Measurements from ENCODE around the gene CENPA.
"Not testable (repeated sequence)": the region's sequence is repeated elsewhere in the genome, so short reads cannot be mapped to it uniquely, and the experiment has no call there.

CENPA gene

DNA sequence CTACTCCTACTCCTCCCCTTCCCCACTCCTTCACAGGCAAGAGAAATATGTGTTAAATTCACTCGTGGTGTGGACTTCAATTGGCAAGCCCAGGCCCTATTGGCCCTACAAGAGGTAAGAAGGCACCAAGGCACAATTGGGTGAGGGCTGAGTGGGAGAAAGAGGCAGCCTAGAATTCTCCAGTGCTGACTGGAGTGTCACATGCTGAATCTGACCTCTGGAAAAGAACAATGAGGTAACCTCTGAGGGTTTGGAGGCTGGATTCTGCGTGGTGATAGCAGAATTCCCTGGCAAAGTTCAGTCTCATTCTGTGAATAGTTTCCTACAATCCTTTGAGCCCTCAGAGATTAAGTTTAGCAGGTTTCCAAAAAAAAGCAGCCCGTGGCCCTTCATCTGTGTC, 6.9 kb downstream of the CENPA start:
- no peak for DNase-seq (ENCODE audit: low read depth, low spot score)

DNA sequence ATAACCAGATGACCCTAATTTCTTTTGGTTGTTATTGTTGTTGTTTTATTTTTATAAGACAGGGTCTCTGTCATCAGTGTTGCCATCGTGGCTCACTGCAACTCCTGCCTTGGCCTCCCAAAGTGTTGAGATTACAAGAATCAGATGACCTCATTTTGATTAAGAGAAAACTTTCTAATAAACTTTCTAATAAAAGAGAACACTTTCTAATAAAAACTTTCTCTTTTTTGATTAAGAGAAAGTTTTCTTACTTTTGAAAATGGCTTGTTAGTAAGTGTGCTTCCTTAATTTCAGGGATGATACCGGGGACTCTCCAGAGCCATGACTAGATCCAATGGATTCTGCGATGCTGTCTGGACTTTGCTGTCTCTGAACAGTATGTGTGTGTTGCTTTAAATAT, 7.7 kb downstream of the CENPA start:
- DNase-seq (ENCODE audit: low read depth, low spot score), result no peak

DNA sequence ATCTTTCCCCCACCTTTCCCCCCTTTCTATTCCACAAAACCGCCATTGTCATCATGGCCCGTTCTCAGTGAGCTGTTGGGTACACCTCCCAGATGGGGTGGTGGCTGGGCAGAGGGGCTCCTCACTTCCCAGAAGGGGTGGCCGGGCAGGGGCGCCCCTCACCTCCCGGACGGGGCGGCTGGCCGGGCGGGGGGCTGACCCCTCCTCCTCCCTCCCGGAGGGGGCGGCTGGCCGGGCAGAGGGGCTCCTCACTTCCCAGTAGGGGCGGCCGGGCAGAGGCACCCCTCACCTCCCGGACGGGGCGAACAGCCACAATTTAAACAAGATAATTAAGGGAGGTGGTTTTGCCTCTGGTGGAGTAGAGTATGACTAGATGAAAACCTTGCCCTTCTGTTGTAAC, 9.3 kb downstream of the CENPA start:
- DNase-seq (ENCODE audit: low read depth, low spot score), result not testable (repeated sequence)

DNA sequence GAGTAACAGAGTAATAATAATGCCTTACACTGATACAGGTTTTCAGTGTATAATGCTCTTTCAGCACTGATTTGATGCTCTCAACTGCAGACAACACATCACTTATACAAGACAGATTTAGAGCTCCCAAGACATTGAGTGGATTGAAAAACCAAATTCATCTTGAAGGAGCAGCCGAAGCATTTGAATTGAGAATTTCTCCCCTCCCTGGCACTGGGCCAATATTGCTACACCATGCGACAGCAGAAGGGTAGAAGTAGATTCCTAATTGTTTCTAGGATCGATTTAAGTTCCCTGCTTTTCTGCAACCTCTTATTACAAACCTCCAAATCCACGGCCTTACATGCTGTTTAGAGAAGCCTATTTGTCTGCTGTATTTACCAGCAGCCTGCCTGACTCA, 15.5 kb downstream of the CENPA start:
- no peak for DNase-seq (ENCODE audit: low read depth, low spot score)

DNA sequence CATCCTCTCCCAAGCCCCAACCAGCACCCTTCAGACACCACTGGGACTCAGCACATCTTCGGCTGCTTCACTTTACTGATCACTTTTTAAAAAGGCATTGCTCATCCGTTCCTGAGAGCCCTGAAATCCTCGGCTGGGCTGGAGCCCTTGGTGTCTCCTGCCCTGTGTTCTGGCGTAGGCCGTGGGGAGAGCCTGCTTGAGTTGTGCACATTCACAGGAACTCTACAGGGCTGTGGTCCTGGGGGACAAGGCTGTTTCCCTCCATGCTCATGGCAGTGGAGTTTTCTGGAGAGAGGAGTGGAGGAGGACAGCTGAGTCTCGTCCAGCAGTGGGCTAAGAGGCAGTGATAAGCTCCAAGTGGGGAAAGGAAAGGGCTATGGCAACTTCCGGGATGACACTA, 15.9 kb downstream of the CENPA start:
- DNase-seq (ENCODE audit: low read depth, low spot score), result no peak

DNA sequence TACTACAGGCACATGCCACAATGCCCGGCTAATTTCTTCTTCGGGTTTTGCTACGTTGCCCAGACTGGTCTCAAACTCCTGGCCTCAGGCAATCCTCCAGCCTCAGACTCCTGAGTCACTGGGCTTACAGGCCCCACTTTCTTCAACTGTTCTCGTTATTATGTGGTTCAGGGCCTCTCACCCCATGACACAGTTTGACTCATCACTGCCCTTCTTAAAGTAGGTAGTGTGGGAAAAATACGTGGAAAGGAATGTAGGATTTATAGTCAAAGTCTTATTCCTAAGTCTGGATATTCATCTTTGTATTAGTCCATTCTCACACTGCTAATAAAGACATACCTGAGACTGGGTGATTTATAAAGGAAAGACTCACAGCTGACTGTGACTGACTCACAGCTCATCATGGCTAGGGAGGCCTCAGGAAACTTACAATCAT, 19.4 kb downstream of the CENPA start:
- DNase-seq (ENCODE audit: low read depth, low spot score), result no peak

DNA sequence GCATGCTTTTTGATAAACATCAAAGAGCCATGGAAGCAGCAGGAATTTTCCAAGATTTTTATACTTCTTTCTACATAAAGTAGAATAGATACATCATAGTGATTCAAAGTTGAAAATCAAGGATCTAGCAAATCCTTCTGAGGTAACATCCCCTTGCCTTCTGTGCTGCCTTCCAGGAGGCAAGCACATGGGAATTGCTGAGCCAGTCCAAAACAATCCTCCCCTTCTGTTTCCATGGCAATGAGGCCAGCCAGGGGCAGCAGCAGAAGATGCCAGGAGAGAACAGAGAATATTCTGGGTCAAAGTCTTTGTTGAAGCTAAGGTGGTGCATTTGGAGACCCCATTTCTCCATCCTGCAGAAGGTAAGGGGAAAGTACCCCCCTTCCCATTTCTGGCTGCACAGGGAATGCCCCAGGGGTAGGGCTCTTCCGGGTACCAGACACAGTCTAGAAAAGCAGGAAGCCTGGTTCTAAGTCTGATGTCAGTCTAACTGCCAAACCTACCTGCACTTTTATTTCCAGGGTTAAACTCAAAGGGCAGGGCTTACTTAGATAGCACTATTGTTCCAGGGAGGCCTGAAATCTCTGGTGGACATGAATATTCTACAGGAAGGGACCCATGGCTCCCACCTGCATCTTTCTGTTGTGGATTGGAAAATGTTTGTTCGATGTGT, 22.1 kb downstream of the CENPA start:
- no peak for DNase-seq (ENCODE audit: low read depth, low spot score)

DNA sequence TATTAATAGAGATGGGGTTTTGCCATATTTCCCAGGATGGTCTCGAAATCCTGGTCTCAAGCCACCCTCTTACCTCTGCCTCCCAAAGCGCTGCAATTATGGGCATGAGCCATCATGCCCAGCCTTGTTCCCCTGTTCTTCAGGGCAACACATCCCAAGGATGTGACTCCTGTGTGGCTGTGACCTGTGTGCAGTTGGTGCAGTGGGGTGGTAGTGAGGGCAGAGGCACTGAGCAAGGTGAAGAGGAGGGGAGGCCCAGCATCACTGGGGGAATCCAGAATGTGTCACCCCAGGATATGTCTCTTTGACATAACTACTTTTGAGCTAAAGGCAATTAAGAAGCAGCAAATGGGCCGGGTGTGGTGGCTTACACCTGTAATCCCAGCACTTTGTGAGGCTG, 23.4 kb downstream of the CENPA start:
- no peak for DNase-seq (ENCODE audit: low read depth, low spot score)

DNA sequence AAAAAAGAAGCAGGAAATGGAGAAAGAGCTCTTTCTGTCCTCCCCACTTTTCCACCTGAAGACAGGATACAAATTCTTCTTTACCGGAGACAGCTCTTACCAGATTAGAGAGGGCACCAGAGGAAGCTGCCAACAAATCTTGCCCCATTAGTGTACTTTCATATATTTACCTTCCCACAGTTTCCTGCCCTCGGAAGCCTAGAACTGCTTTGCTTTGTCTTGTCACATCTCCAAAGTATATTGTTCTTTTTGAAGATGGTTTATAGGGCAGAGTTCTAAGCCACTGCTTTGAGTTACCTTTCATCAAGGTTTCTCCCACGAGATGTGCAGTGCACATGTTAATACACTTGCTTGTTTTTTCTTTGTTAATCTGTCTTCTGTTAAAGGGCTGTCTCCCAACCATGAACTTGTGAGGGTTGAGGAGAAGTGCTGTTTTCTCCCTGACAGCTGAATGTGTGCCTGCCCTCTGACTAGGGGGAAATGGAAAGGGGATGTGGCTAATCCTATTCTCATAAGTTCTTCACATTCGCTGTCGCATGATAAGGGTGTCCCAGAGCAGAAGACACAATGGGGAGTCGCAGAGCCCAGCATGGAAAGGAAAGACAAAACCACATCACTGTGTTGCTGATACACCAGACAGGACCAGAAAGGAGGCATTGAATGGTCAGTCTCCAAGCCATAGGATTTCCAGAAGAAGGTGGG, 24.2 kb downstream of the CENPA start:
- no peak for DNase-seq (ENCODE audit: low read depth, low spot score)

DNA sequence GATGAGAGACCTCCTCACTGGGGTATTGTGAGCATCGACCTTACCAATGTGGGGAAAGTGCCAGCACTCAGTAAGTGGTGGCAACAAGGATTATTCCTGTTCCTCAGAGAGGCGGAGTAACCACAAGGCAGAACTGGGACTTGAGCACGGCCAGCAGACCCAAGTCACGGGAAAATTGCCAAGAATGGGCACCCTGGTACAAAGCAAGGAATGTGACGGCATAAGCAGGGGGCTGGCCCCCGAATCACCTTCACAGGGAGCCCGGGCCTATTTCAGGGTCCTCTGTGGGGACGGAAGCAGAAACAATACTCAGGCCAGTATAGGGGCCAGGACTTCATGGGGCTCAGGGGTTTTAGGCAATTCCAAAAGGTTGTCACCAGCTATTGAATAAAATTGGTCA, 25.4 kb downstream of the CENPA start:
- no peak for DNase-seq (ENCODE audit: low read depth, low spot score)

DNA sequence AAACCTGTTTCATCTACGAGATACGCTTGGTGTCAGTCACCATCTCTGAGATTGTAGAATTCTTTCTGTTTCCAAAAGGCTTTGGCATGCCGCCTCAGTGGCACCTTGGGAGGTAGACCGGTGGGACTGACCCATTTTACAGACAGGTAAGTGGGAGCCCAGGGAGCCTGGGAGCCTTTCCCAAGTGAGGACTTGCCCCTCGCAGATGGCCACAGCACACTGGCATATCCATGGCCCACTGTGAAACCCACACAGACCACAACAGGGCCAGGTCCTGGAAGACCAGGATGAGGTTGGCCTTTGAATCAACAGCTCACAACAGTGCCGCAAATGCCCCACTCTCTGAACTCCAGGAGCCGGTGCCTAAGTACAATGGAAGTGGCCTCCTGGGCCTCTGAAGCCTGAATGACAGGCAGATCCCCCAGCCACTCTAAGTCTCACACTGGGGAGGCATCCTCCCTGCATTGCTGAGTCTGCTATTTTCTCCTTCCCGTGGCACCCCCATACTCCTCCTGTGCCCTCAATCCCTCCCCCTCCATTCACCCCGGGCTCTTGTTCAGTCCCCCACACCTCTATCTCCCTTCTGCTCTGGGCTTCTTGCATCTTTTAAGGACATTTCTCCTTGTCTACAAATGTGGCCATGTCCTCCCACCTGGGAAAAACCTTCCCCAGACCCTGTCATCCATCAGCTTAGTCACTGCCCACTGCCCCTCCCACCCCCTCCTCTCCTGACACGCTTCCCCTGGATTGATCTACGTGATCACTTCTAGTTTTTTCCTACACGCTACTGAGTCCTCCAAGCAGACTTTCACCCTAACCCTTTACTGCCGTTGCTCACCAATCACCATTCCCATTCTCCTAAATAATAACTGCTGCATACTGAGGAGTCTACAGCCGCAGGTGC, 26.2 kb downstream of the CENPA start:
- no peak for DNase-seq (ENCODE audit: low read depth, low spot score)

DNA sequence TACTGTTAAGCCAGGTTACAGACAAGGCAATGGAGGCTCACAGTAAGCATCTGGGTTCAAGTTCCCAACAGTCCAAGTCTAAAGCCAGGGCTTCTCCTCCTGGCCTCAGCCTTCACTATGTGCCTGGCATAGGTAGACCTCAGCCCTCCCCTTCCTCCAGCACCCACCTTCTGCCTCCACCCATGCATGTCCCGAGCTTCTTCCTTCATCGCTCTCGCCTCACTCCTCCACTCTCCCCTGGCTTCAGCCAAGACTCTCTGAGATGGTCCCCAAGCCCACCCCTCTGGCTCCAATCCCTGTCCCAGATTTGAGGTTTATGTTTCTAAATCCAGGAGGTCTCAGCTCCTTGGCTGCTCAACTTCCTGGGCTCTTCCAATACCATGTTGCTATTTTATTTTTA, 26.9 kb downstream of the CENPA start:
- DNase-seq (ENCODE audit: low read depth, low spot score), result no peak

DNA sequence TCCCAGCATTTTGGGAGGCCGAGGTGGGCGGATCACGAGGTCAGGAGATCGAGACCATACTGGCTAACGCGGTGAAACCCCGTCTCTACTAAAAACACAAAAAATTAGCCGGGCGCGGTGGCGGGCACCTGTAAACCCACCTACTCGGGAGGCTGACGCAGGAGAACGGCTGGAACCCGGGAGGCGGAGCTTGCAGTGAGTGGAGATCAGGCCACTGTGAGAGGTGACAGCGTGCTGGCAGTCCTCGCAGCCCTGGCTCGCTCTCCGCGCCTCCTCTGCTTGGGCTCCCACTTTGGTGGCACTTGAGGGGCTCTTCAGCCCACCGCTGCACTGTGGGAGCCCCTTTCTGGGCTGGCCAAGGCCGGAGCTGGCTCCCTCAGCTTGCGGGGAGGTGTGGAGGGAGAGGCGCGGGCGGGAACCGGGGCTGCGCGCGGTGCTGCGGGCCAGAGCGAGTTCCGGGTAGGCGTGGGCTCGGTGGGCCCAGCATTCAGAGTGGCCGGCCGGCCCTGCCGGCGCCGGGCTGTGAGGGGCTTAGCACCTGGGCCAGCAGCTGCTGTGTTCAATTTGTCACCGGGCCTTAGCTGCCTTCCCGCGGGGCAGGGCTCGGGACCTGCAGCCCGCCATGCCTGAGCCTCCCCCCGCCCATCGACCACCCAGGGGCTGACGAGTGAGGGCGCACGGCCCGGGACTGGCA, 28.4 kb downstream of the CENPA start:
- not testable (repeated sequence) for DNase-seq (ENCODE audit: low read depth, low spot score)

DNA sequence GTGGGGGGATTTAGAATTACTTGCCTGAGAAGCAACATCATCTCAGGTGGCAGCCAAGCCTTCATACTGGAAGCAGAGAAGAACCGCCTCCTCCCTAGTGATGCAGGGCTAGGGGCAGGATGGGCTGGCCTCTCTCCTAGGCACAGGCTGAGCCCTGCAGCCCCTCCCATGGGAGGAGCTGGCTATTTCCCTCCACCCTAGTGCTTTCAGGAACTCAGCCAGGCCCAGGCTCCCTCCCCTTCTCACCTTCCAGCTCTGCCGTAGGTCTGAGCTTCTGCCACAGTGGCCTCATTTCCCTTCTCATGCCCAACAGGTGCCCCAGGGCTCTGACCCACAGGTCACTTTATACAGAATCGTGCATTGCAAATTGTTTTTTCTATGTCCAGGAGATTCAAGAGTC, 31.0 kb downstream of the CENPA start:
- DNase-seq (ENCODE audit: low read depth, low spot score), result no peak

DNA sequence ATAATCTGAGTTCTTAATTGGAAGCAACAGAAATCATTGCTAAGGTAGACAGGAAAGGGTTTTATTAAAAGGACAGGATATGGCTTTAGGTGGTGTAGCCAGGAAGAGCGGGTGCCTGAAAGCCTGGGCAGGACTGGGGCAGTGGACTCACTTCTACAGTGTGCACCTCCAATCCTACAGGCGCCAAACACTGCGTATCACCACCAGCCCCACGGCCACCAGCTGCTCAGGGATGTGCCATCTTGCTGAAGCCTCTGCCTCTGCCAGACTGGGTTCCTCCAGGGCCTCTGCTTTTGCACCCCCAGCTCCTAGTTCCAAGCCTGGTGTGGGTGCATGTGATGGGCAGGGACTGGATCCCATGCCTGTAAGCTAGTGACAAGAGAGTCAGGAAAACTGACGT, 32.4 kb downstream of the CENPA start:
- no peak for DNase-seq (ENCODE audit: low read depth, low spot score)

DNA sequence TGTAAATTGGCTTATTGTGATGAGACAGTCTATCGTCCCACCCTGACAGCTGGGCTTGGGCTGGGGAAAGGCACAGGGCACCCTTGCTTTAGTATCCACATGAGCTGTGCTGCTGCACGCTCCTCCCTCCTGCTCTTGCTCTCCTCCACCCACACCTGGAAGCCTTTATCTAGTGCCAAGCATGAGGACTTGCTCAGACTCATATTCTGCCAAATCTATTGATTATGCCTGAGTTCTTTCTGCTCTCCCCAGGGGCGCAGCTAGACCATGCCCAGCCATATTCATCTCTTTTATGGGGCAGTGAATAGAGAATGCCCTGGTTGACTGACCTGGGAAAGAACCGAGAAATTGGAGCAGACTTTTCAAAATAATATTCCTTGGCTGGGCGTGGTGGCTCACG, 33.1 kb downstream of the CENPA start:
- DNase-seq (ENCODE audit: low read depth, low spot score), result no peak

DNA sequence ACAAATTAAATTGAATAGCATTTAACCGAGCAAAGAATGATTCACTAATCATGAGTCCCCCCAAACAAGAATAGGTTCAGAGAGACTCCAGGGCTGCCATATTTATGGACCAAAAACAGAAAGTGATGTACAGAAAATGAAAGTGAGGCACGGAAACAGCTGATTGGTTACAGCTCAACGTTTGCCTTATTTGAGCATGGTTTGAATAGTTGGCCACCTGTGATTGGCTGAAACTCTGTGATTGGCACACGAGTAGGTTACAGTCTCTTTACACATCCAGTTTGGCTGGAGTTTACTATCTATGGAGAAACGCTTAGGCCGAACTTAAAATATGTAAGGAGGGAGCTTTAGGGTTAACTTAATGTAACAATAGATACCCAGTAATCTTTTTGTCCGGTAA, 35.1 kb downstream of the CENPA start:
- DNase-seq (ENCODE audit: low read depth, low spot score), result no peak

DNA sequence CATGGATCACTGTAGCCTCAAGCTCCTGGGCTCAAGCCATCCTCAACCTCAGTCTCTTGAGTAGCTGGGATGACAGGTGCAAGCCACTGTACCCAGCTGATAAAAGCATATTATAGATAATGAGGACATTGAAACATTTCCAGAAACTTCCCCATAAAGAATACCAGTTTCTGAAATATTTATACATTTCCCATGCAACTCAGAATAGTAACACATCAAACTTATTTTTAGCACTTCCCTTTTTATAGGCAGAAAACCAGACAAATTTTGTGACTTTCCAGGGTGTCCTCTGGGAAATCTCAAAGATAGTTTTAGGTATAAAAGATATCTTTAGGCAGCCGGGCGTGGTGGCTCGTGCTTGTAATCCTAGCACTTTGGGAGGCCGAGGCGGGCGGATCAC, 37.0 kb downstream of the CENPA start:
- DNase-seq (ENCODE audit: low read depth, low spot score), result no peak

DNA sequence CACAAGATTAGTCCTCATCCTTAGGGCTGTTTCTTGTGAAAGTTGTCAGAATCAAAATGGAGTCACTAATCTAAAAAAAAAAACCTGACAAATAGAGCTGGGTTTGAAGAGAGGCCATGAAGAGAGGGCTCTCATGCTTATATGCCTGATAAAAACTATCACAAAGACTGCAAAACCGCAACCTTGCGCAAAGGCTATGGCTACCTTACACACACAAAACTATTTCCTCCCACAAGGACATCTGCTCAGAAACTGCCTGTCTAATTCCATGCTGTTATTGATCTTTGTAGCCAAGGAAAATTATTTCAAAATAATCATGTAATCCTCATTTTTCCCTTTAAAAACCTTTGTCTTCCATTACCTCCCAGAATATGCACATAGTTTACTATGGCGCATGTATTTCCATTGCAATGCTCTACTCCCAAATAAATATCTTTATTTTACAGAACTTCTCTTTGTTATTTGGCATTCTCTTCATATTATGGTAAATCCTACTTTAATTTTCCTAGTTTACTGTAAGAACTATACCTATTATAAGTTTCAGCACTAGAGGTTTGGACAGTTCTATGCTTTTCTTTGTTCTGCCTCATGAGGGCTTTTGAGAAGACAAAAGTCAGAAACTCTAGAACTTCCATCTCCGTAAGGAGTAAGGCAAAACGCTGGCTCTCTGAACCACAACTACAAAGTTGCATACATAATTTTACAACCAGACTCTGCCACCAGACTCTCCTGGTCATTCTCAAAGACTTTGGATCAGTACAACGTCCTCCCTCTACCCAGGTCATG, 52.5 kb downstream of the CENPA start:
- no peak for DNase-seq (ENCODE audit: low read depth, low spot score)

DNA sequence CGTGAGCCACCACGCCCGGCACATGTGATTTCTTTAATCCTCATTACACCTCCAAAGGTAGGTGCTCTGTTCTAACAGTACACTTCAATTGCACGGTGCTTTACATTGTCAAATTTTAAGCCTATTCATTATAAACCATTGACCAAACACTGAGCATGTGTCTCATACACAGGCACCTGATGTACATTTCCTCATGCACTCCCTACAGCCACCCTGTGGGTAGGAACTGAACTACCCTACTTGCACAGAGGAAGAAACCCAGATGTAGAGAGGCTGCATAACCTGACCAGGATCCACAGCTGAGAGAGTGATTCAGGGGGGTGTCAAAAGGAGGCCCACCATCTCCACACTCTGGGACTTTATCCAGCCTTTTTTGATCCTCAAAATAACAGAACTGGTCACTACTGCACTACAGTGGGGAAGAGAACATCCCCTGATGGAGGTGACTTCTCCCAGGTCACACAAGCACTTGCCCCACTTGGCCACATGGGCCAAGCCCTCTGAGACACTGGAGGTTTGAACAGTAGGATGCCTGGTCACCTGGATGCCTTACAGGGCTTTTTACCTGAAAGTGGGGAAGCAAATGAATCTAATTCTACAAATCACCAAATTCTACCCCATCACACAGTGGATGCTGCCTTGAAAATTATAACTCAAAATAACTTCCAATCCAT, 55.2 kb downstream of the CENPA start:
- DNase-seq (ENCODE audit: low read depth, low spot score), result no peak

DNA sequence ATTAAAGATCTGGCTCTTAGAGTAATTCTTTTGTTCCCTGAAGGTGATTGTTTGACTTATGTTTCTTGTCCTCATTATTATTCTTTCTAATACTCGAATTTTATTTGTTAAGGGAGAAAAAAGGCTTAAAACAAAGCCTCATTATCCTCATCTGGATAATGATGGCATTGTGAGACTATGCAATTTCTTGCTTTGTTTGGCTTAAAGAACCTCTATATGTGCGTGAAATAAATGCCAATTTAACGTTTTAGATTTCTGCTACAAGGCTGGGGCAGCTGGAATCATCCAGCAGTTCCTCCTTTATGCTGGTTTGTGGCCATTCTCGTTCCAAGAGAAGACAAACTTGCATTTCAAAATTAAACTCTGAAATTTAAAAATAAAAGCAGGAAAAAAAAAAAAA, 57.2 kb downstream of the CENPA start:
- DNase-seq (ENCODE audit: low read depth, low spot score), result no peak
